Measurements from ENCODE around the gene ZNF862.

DNA sequence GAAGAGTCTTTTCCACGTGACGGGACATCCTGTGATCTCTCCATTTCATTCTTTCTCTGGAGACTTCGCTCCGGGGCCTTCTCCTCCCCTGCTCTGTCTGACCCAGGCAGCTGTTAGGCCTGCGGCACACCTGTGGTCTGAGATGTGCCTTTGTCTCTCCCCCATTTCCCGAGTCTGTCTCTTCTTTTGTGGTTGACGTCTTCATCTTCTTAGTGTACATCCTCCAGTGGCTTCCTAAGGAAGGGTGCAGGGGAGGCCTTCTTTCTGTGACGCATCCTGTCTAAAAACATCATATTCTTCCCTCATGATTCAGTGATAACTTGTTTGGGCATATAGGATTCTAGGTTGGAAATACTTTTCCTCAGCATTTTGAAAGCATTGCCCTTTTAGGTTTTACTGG, 18.4 kb downstream of the ZNF862 start:
- TF ChIP-seq TEAD4 (CRISPR knock-in tag; IDR thresholded peaks at IDR 0.05) (no peak), ZNF671 (CRISPR knock-in tag; IDR thresholded peaks at IDR 0.05) (no peak), MLX (CRISPR knock-in tag; IDR thresholded peaks at IDR 0.05) (no peak), SP1 (CRISPR knock-in tag; conservative IDR thresholded peaks at IDR 0.05) (no peak), CREB1 (CRISPR knock-in tag; IDR thresholded peaks at IDR 0.05) (no peak)
- TF ChIP-seq, protein P1, sequence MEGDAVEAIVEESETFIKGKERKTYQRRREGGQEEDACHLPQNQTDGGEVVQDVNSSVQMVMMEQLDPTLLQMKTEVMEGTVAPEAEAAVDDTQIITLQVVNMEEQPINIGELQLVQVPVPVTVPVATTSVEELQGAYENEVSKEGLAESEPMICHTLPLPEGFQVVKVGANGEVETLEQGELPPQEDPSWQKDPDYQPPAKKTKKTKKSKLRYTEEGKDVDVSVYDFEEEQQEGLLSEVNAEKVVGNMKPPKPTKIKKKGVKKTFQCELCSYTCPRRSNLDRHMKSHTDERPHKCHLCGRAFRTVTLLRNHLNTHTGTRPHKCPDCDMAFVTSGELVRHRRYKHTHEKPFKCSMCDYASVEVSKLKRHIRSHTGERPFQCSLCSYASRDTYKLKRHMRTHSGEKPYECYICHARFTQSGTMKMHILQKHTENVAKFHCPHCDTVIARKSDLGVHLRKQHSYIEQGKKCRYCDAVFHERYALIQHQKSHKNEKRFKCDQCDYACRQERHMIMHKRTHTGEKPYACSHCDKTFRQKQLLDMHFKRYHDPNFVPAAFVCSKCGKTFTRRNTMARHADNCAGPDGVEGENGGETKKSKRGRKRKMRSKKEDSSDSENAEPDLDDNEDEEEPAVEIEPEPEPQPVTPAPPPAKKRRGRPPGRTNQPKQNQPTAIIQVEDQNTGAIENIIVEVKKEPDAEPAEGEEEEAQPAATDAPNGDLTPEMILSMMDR (IDR thresholded peaks at IDR 0.05) = no peak
